CD4-positive, alpha-beta T cell (primary cell): ENCODE data around the gene KRTAP10-8. TPM values are rescaled to one million over a fixed set of nuclear protein-coding genes. Genes with fewer than 3 reads are reported as not detected.
A peak's percentile ranks its signal among the peaks of the same experiment; 100 is the strongest.
"Not testable (repeated sequence)": the region's sequence is repeated elsewhere in the genome, so short reads cannot be mapped to it uniquely, and the experiment has no call there.

ENCODE experiments used
- ATAC-seq: fragments of 200-7000 bp; cut with Tn5 transposase; one replicate; pipeline ENCODE4 v1.10.0; 2022; ENCODE audit warnings: mild to moderate bottlenecking; ENCODE audit not compliant: poor library complexity
- CTCF ChIA-PET: fragments of 350-600 bp; sonication (Branson Sonifier 250); formaldehyde crosslinking; loops from one replicate; lab custom pipeline; 2021; ENCODE audit warnings: antibody characterized with exemption, inconsistent platforms; lab: Charles Lee
- POLR2A ChIA-PET: fragments of 350-600 bp; sonication (Branson Sonifier 250); formaldehyde crosslinking; loops from one replicate; lab custom pipeline; 2021; ENCODE audit warnings: antibody characterized with exemption, inconsistent platforms; lab: Charles Lee
- DNase-seq, 14 experiments: peaks; one replicate each; pipeline ENCODE4 v3.0.0-alpha.2; 2013 to 2020; ENCODE audit warnings: mixed read lengths in 2 of 14
- H3K27ac ChIP-seq, 2 donors: one replicate each; pipeline versions ENCODE4 v1.5.1 to v1.7.0; 2013; ENCODE audit warnings: low read length in 2 of 2, low read depth in 1 of 2, mild to moderate bottlenecking in 1 of 2
- H3K27me3 ChIP-seq, 2 experiments: 1 replicate in 1 of 2; 2 replicates in 1 of 2; pipeline versions ENCODE4 v1.6.1 to v1.7.0; 2013; ENCODE audit warnings: low read length in 2 of 2, control low read depth in 1 of 2, mild to moderate bottlenecking in 1 of 2, moderate library complexity in 1 of 2; ENCODE audit not compliant: insufficient read depth in 2 of 2, control insufficient read depth in 1 of 2
- H3K36me3 ChIP-seq: one replicate; pipeline ENCODE4 v1.6.1; 2013; ENCODE audit warnings: low read length, control low read depth; ENCODE audit not compliant: insufficient read depth
- H3K4me1 ChIP-seq: one replicate; pipeline ENCODE4 v1.6.1; 2013; ENCODE audit warnings: low read length, control low read depth; ENCODE audit not compliant: insufficient read depth
- H3K4me3 ChIP-seq: one replicate; pipeline ENCODE4 v1.5.1; 2013; ENCODE audit warnings: mild to moderate bottlenecking, low read length, moderate library complexity
- H3K9me3 ChIP-seq, 2 experiments: 1 replicate in 1 of 2; 2 replicates in 1 of 2; pipeline versions ENCODE4 v1.6.1 to v1.7.0; 2013; ENCODE audit warnings: low read length in 2 of 2, mild to moderate bottlenecking in 2 of 2, control low read depth in 1 of 2, moderate library complexity in 1 of 2; ENCODE audit not compliant: control insufficient read depth in 1 of 2, insufficient read depth in 1 of 2
- H3K27ac Mint-ChIP-seq: one replicate; pipeline ENCODE4 v1.8.0; 2020; ENCODE audit warnings: mixed read lengths
- H3K27me3 Mint-ChIP-seq: one replicate; pipeline ENCODE4 v1.8.0; 2021; ENCODE audit warnings: mixed read lengths
- H3K36me3 Mint-ChIP-seq: one replicate; pipeline ENCODE4 v1.8.0; 2021; ENCODE audit warnings: low read depth, mixed read lengths
- H3K4me1 Mint-ChIP-seq: one replicate; pipeline ENCODE4 v1.8.0; 2021; ENCODE audit warnings: low read depth, mixed read lengths
- H3K4me3 Mint-ChIP-seq: one replicate; pipeline ENCODE4 v1.8.0; 2020; ENCODE audit warnings: mild to moderate bottlenecking, mixed read lengths
- H3K9me3 Mint-ChIP-seq: one replicate; pipeline ENCODE4 v1.8.0; 2020; ENCODE audit warnings: mixed read lengths
- intact Hi-C, 2 experiments: fragments of 100-400 bp; cut with DNase I in 1 of 2; cut with micrococcal nuclease in 1 of 2; formaldehyde crosslinking; loops; one replicate each; pipeline versions ENCODE4 v1.15.1 to v1.9.0; 2023 to 2025; cut with DNase I, micrococcal nuclease
- total RNA-seq, 174 experiments: library from RNA in 2 of 174; stranded (reverse) in 2 of 174; gene quantifications; one replicate each; pipeline ENCODE4 v1.2.3 and lab custom pipeline; 2021 to 2026
- TF ChIP-seq, protein P1 (sequence below): fragments of 200-600 bp; IDR thresholded peaks from one replicate; pipeline ENCODE4 v1.8.0; 2022; ENCODE audit warnings: antibody characterized with exemption, mild to moderate bottlenecking

Gene KRTAP10-8
- total RNA-seq, 2 experiments from 2014 or later = not detected

DNA sequence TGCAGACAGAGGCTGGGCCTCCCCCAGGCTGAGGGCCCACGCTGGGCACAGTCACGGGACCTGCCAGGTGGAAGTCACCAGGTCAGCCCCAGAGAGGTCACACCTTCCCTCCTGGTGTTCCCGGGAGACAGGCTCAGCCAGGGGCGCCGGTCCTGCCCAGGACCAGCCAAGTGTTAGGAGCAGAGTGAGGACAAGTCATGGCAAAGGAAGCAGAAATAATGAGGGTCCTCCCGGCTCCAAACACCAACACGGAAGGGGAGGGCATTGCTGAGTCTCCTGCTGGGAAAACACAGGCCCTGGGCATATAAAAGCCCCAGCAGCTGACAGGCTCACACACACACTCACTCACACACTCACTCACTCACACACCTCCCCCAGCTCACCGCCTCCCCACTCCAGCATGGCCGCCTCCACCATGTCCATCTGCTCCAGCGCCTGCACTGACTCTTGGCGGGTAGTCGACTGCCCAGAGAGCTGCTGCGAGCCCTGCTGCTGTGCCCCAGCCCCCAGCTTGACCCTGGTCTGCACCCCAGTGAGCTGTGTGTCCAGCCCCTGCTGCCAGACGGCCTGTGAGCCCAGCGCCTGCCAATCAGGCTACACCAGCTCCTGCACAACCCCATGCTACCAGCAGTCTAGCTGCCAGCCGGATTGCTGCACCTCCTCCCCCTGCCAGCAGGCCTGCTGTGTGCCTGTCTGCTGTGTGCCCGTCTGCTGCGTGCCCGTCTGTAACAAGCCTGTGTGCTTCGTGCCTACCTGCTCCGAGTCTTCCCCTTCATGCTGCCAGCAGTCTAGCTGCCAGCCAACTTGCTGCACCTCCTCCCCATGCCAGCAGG is 25.4 kb downstream of the KRTAP10-8 start, which contains the start of gene KRTAP10-10:
KRTAP10-10 (plus strand) TSS at position 339 of the 833 bp plus-strand sequence; CDS start at position 401, 62 bp downstream.
- Histone ChIP-seq H3K27me3 (peaks cover 0 to 2% of the 10 kb centered on the region in 2 experiments), H3K4me1 (no peaks in the 10 kb centered on the region), H3K9me3 (peaks cover 15 to 22% of the 10 kb centered on the region in 2 experiments), H3K36me3 (no peaks in the 10 kb centered on the region), H3K27ac (no peak within 1 kb of the TSS), H3K4me3 (no peak within 1 kb of the TSS)
- intact Hi-C loops = no loop called here
- TF ChIP-seq, protein P1, sequence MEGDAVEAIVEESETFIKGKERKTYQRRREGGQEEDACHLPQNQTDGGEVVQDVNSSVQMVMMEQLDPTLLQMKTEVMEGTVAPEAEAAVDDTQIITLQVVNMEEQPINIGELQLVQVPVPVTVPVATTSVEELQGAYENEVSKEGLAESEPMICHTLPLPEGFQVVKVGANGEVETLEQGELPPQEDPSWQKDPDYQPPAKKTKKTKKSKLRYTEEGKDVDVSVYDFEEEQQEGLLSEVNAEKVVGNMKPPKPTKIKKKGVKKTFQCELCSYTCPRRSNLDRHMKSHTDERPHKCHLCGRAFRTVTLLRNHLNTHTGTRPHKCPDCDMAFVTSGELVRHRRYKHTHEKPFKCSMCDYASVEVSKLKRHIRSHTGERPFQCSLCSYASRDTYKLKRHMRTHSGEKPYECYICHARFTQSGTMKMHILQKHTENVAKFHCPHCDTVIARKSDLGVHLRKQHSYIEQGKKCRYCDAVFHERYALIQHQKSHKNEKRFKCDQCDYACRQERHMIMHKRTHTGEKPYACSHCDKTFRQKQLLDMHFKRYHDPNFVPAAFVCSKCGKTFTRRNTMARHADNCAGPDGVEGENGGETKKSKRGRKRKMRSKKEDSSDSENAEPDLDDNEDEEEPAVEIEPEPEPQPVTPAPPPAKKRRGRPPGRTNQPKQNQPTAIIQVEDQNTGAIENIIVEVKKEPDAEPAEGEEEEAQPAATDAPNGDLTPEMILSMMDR = no peak
- ChIA-PET POLR2A (no interaction called here), CTCF (no interaction called here)
- no peaks in the 10 kb centered on the region for H3K27me3 Mint-ChIP-seq
- peaks cover 6% of the 10 kb centered on the region for H3K36me3 Mint-ChIP-seq
- H3K27ac Mint-ChIP-seq = no peak within 1 kb of the TSS
- H3K4me1 Mint-ChIP-seq = no peaks in the 10 kb centered on the region
- DNase-seq (peak in 1 of 14 experiments; percentile 7), ATAC-seq (no peak)
- peaks cover 9% of the 10 kb centered on the region for H3K9me3 Mint-ChIP-seq
- no peak within 1 kb of the TSS for H3K4me3 Mint-ChIP-seq

DNA sequence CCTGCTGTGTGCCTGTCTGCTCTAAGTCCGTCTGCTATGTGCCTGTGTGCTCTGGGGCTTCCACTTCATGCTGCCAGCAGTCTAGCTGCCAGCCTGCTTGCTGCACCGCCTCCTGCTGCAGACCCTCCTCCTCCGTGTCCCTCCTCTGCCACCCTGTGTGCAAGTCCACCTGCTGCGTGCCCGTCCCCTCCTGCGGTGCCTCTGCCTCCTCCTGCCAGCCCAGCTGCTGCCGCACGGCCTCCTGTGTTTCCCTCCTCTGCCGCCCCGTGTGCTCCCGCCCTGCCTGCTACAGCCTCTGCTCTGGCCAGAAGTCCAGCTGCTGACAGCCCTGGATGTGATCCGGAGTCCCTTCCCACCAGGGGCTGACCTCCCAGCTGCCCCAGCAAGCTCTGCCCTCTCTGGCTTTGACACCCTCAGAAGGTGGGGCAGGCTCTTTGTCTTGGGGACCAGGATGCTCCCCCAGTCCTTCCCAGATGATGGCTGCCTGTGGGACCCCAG is 26.0 kb downstream of the KRTAP10-8 start:
- ATAC-seq, H3K4me3 Mint-ChIP-seq, H3K27me3 ChIP-seq, intact Hi-C loops, H3K36me3 Mint-ChIP-seq, H3K36me3 ChIP-seq, H3K27ac Mint-ChIP-seq, H3K4me3 ChIP-seq, DNase-seq, POLR2A ChIA-PET, H3K27me3 Mint-ChIP-seq, H3K4me1 Mint-ChIP-seq, H3K27ac ChIP-seq, CTCF ChIA-PET, H3K4me1 ChIP-seq: not testable (repeated sequence)
- peaks cover 10% of the 10 kb centered on the region for H3K9me3 Mint-ChIP-seq
- H3K9me3 ChIP-seq = peaks cover 9 to 17% of the 10 kb centered on the region in 2 experiments

DNA sequence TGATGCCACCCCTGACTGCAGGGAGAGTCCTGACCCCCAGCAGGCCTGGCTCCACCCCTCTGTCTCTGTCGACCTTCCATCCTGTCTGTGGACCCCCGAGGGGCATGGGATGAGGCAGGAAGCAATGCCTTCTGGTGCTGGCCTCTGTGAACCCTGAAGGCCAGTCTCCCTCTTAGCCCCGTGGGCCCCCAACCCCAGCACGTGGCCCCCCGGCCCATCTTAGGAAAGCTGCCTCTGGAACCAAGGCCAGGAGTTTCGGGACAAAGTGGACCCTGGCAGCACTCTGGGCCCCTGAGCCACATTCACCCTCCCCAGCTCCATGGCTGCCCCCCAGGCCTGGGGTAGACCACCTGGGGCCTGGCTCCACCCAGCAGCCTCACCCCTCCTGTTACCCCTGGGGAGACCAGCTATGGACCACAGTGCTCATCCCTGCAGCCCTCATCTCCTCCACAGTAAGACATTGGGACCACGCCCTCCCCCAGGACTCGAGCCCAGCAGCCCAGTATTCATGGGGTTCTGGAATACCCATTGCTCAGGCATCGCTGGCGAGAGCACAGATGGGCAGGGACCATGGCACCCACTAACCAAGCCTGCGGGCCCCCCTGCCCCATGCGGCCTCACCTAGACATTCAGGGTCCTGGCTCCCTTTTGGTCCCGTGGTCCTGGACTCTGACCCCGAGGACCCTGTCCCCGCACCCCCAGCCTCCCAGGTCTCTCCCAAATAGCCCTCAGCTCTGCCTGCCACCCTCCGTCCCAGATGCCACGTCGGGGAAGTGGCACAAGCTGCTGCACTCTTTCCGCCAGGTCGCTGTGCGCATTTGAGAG is 26.8 kb downstream of the KRTAP10-8 start:
- POLR2A ChIA-PET = not testable (repeated sequence)

DNA sequence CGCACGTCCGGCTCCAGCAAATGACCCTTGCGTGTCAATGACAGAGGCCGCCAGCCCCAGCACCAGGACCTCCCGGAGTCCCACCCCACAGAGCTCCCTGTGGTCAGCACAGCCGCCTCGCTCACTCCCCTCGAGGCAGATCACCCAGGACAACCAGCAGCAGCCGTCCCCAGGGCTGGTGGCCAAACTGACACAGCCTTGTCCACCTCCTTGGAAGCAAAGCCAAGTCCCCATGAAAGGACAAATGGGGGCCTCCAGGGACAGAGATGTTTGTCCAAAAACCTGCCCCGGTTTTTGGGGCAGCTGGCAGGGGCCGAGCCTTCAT is 27.4 kb downstream of the KRTAP10-8 start:
- Mint-ChIP-seq H3K4me3 (no peak overlapping the region), H3K36me3 (peaks cover 5% of the 10 kb centered on the region), H3K9me3 (peaks cover 7% of the 10 kb centered on the region), H3K27ac (no peak overlapping the region), H3K4me1 (no peaks in the 10 kb centered on the region), H3K27me3 (no peaks in the 10 kb centered on the region)
- Histone ChIP-seq H3K27ac (no peak overlapping the region), H3K27me3 (peaks cover 0 to 2% of the 10 kb centered on the region in 2 experiments), H3K4me1 (no peaks in the 10 kb centered on the region), H3K36me3 (no peaks in the 10 kb centered on the region), H3K4me3 (no peak overlapping the region), H3K9me3 (peaks cover 13 to 14% of the 10 kb centered on the region in 2 experiments)
- TF ChIP-seq, protein P1 = no peak
- POLR2A ChIA-PET = no interaction called here
- intact Hi-C loops = no loop called here
- no peak for ATAC-seq
- CTCF ChIA-PET = no interaction called here
- DNase-seq = peak in 1 of 14 experiments; percentile 9

More for the DNA sequence above, 26.8 kb downstream of the KRTAP10-8 start:
- H3K36me3 Mint-ChIP-seq, H3K4me3 ChIP-seq, H3K27me3 ChIP-seq, ATAC-seq, H3K4me1 ChIP-seq, H3K27me3 Mint-ChIP-seq, H3K9me3 Mint-ChIP-seq, CTCF ChIA-PET, H3K4me3 Mint-ChIP-seq, DNase-seq, intact Hi-C loops, H3K27ac Mint-ChIP-seq, H3K4me1 Mint-ChIP-seq, H3K27ac ChIP-seq, H3K36me3 ChIP-seq: not testable (repeated sequence)
- H3K9me3 ChIP-seq = peaks cover 11% of the 10 kb centered on the region in 2 experiments
